ENCODE data around the gene RASA1.

The RASA1 gene

DNA sequence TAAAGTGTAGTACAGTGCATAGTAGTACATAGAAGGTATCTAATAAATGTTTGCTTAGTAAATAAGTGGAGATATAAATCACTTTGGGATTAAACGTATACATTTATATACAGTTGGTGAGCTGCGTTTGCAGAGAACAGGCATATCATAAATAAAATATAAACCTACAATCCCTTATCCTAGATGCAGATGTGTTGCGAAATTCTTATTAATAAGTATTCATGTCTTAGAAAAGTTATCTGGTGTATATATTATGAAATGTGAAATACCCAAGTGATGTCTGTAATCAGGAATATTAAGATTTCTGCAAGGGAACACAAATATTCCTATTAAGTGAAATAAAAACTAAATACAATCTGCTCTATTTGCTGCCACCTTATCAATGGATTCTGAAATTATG is 136.2 kb downstream of the RASA1 start:
- H3K79me2 ChIP-seq (ENCODE audit: insufficient read depth, low read length): no peaks in the 10 kb centered on the region
- H3K9ac ChIP-seq (ENCODE audit: low read length): no peak overlapping the region
- no peaks in the 10 kb centered on the region for H4K20me1 ChIP-seq (ENCODE audit: insufficient read depth, low read length)

DNA sequence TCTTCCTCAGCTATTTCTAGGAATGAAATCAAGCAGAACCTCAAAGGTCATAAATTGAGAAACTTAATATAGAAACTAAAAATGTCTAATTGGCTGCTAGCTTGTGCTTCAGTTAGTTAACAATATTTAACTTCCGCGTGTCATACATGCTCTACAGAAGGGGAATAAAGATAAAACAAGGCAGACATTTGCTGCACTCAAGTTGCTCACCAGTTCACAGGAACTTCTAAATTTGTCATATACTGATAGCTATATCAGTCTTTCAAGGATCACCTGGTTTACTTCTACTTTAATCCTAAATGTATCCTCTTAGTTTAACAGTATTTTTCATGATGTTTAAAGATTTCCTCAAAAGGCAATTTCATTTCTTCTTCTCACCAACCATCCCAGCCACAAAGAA is 136.7 kb downstream of the RASA1 start:
- no peaks in the 10 kb centered on the region for H3K27me3 ChIP-seq (ENCODE audit: insufficient read depth, low read length)
- TF ChIP-seq, protein P1, sequence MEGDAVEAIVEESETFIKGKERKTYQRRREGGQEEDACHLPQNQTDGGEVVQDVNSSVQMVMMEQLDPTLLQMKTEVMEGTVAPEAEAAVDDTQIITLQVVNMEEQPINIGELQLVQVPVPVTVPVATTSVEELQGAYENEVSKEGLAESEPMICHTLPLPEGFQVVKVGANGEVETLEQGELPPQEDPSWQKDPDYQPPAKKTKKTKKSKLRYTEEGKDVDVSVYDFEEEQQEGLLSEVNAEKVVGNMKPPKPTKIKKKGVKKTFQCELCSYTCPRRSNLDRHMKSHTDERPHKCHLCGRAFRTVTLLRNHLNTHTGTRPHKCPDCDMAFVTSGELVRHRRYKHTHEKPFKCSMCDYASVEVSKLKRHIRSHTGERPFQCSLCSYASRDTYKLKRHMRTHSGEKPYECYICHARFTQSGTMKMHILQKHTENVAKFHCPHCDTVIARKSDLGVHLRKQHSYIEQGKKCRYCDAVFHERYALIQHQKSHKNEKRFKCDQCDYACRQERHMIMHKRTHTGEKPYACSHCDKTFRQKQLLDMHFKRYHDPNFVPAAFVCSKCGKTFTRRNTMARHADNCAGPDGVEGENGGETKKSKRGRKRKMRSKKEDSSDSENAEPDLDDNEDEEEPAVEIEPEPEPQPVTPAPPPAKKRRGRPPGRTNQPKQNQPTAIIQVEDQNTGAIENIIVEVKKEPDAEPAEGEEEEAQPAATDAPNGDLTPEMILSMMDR (IDR thresholded peaks at IDR 0.05; ENCODE audit: low read length): no peak
- no peak for TF ChIP-seq EZH2 (IDR thresholded peaks at IDR 0.05; ENCODE audit: borderline replicate concordance, low read length)
- H3K9me2 ChIP-seq (ENCODE audit: low read depth, low read length): no peaks in the 10 kb centered on the region
- no peaks in the 10 kb centered on the region for H4K20me1 ChIP-seq (ENCODE audit: insufficient read depth, low read length)
- no peak overlapping the region for H3K4me2 ChIP-seq (ENCODE audit: low read length)
- H3K9me3 ChIP-seq (ENCODE audit: low read length): no peaks in the 10 kb centered on the region
- no peak overlapping the region for H2AFZ ChIP-seq (ENCODE audit: low read length)
- no peaks in the 10 kb centered on the region; the same call in 1 of the 2 replicates for H3F3A ChIP-seq (ENCODE audit: insufficient read depth, low read length)
- no peaks in the 10 kb centered on the region for H3K4me1 ChIP-seq (ENCODE audit: insufficient read depth, low read length, severe bottlenecking)
- H3K79me2 ChIP-seq (ENCODE audit: insufficient read depth, low read length): no peaks in the 10 kb centered on the region
- H3K4me3 ChIP-seq (ENCODE audit: low read depth, low read length, poor library complexity, severe bottlenecking): no peak overlapping the region
- no peak overlapping the region for H3K9ac ChIP-seq (ENCODE audit: low read length)
- H3K27ac ChIP-seq (ENCODE audit: low read depth, low read length, poor library complexity, severe bottlenecking): no peak overlapping the region
- H3K36me3 ChIP-seq (ENCODE audit: insufficient read depth, low read length): peaks cover 96% of the 10 kb centered on the region

More for the DNA sequence above, 136.2 kb downstream of the RASA1 start:
- no peaks in the 10 kb centered on the region for H3K4me1 ChIP-seq (ENCODE audit: insufficient read depth, low read length, severe bottlenecking)
- H3K27me3 ChIP-seq (ENCODE audit: insufficient read depth, low read length): no peaks in the 10 kb centered on the region
- TF ChIP-seq EZH2 (IDR thresholded peaks at IDR 0.05; ENCODE audit: borderline replicate concordance, low read length): no peak
- TF ChIP-seq, protein P1 (IDR thresholded peaks at IDR 0.05; ENCODE audit: low read length): no peak
- no peak overlapping the region for H3K27ac ChIP-seq (ENCODE audit: low read depth, low read length, poor library complexity, severe bottlenecking)
- peaks cover 96% of the 10 kb centered on the region for H3K36me3 ChIP-seq (ENCODE audit: insufficient read depth, low read length)
- no peak overlapping the region for H3K4me3 ChIP-seq (ENCODE audit: low read depth, low read length, poor library complexity, severe bottlenecking)
- no peaks in the 10 kb centered on the region; the same call in 1 of the 2 replicates for H3F3A ChIP-seq (ENCODE audit: insufficient read depth, low read length)
- H2AFZ ChIP-seq (ENCODE audit: low read length): no peak overlapping the region
- H3K9me2 ChIP-seq (ENCODE audit: low read depth, low read length): no peaks in the 10 kb centered on the region
- no peak overlapping the region for H3K4me2 ChIP-seq (ENCODE audit: low read length)
- no peaks in the 10 kb centered on the region for H3K9me3 ChIP-seq (ENCODE audit: low read length)

DNA sequence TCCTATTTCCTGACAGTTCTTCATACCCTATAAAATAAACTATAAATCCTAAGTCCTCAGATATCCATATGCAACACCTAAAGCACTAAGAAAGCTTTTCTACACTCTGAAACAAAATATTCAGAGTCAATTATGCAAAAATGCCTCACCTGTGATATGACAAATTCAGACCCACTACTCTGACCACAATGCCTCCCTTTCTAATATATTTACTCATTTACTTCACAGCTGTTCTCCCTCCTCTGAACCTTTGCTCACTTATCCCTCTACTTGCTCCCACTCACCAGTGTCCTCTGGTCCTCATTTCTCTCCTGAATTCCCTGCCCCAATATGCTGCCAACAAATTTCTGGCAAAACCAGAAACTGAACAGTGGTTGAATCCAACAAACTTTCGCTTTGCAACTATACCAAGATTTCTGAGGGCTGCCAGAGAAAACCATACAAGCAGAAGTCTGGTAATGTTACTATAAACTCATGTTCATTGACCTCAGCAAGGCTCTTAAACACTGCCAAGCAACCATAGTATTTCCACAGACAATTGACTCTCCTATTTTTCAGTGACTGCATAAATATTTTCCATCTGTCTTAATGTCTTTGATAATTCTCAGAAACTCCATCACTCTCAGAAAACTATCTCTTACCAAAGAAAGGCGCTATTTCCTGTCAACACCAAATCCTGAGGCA is 137.9 kb downstream of the RASA1 start:
- H3F3A ChIP-seq (ENCODE audit: insufficient read depth, low read length): no peaks in the 10 kb centered on the region; the same call in 1 of the 2 replicates
- H3K36me3 ChIP-seq (ENCODE audit: insufficient read depth, low read length): peaks cover 96% of the 10 kb centered on the region
- no peaks in the 10 kb centered on the region for H4K20me1 ChIP-seq (ENCODE audit: insufficient read depth, low read length)
- H3K4me3 ChIP-seq (ENCODE audit: low read depth, low read length, poor library complexity, severe bottlenecking): no peak overlapping the region
- no peak overlapping the region for H3K4me2 ChIP-seq (ENCODE audit: low read length)
- no peaks in the 10 kb centered on the region for H3K79me2 ChIP-seq (ENCODE audit: insufficient read depth, low read length)
- H2AFZ ChIP-seq (ENCODE audit: low read length): no peak overlapping the region
- no peak overlapping the region for H3K27ac ChIP-seq (ENCODE audit: low read depth, low read length, poor library complexity, severe bottlenecking)
- H3K27me3 ChIP-seq (ENCODE audit: insufficient read depth, low read length): no peaks in the 10 kb centered on the region
- H3K9me3 ChIP-seq (ENCODE audit: low read length): no peaks in the 10 kb centered on the region
- H3K9ac ChIP-seq (ENCODE audit: low read length): no peak overlapping the region
- TF ChIP-seq EZH2 (IDR thresholded peaks at IDR 0.05; ENCODE audit: borderline replicate concordance, low read length): no peak
- peaks cover 2% of the 10 kb centered on the region for H3K4me1 ChIP-seq (ENCODE audit: insufficient read depth, low read length, severe bottlenecking)
- no peaks in the 10 kb centered on the region for H3K9me2 ChIP-seq (ENCODE audit: low read depth, low read length)

DNA sequence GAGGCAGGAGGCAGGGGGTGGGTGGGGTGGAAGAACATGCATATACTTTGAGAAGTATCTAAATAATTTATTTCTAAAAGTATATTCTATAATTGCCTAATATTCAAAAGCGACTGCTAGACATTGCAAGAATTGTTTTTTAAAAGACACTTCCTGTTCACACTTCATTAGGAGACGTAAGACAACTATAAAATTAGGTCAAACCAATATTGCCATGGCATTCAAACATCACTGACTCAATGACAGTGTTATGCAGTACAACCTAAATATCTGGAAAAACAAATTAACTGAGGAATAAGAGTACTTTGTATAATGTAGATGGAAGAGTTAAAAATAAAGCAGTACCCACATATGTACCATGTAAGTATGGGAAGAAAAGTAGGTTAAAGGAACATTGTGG is 140.5 kb downstream of the RASA1 start:
- Histone ChIP-seq H4K20me1 (ENCODE audit: insufficient read depth, low read length) (no peaks in the 10 kb centered on the region), H3K79me2 (ENCODE audit: insufficient read depth, low read length) (peaks cover 15% of the 10 kb centered on the region), H3K4me1 (ENCODE audit: insufficient read depth, low read length, severe bottlenecking) (peaks cover 18% of the 10 kb centered on the region), H3K4me2 (ENCODE audit: low read length) (no peak overlapping the region), H3K4me3 (ENCODE audit: low read depth, low read length, poor library complexity, severe bottlenecking) (no peak overlapping the region), H3K9ac (ENCODE audit: low read length) (no peak overlapping the region), H3K27ac (ENCODE audit: low read depth, low read length, poor library complexity, severe bottlenecking) (no peak overlapping the region), H2AFZ (ENCODE audit: low read length) (no peak overlapping the region), H3K27me3 (ENCODE audit: insufficient read depth, low read length) (no peaks in the 10 kb centered on the region), H3K36me3 (ENCODE audit: insufficient read depth, low read length) (peaks cover 75% of the 10 kb centered on the region), H3F3A (ENCODE audit: insufficient read depth, low read length) (no peaks in the 10 kb centered on the region), H3K9me2 (ENCODE audit: low read depth, low read length) (no peaks in the 10 kb centered on the region), H3K9me3 (ENCODE audit: low read length) (no peaks in the 10 kb centered on the region)
- TF ChIP-seq EZH2 (IDR thresholded peaks at IDR 0.05; ENCODE audit: borderline replicate concordance, low read length): no peak
- TF ChIP-seq, protein P1 (IDR thresholded peaks at IDR 0.05; ENCODE audit: low read length): no peak

Measured in OCI-LY1 (cell line).